Ammon's horn (tissue), 1 donor: ENCODE data around the gene RFX2.
"Not testable (repeated sequence)": the region's sequence is repeated elsewhere in the genome, so short reads cannot be mapped to it uniquely, and the experiment has no call there.

Experiments used
- DNase-seq: peaks from one replicate; pipeline ENCODE4 v3.0.0-alpha.2; 2016; ENCODE audit warnings: low spot score

RFX2 gene

DNA sequence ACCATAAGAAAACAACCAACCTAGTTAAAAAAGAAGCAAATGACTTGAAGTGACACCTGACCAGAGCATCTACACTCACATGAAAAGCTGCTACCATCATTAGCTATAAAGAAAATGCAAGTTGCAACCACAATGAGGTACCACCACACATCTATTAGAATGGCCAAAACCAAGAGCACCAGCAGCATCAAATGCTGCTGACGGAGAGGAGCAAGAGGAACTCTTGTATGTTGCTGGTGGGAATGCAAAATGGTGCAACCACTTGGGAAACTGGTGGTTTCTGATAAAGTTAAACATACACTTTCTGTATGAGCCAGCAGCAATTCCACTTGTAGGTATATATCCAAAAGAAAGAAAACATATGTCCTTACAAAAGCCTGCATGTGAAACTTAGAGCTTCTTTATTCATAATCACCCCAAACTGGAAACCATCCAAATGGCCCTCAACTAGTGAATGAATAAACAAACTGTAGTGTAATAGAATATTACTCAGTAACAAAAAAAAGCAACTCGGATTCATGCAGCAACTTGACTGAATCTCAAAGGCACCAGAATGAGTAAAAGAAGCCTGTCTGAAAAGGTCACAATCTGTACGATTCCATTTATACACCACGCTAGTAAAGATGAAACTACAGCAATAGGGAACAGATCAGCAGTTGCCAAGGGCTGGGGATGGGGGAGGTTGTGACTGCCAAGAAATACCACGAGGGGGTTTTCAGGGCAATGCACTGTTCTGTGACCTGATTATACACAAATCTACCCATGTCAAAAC lies 71.5 kb downstream of the RFX2 start:
- DNase-seq = no peak

GRCh38 chr19:6035026-6035425 lies 75.3 kb downstream of the RFX2 start:
- no peak for DNase-seq

DNA sequence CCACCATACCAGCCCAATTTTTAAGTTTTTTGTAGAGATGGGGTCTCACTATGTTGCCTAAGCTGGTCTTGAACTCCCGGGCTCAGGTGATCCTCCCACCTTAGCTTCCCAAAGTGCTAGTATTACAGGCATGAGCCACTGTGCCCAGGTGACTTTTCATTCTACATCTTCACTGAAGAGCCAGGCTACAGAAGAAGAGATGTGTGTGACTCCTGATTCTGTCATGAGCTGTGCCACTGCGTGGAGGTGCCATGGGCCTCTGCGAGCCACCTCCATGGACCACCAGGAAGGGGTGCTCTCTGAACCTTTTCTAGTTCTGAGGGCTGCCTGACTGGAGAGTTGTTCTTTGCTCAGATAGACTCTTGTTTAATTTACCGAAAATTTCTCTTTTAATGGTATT lies 75.8 kb downstream of the RFX2 start:
- no peak for DNase-seq

- DNase-seq = no peak
These were observed 76.5 kb downstream of the RFX2 start for GRCh38 chr19:6033744-6034264.

DNA sequence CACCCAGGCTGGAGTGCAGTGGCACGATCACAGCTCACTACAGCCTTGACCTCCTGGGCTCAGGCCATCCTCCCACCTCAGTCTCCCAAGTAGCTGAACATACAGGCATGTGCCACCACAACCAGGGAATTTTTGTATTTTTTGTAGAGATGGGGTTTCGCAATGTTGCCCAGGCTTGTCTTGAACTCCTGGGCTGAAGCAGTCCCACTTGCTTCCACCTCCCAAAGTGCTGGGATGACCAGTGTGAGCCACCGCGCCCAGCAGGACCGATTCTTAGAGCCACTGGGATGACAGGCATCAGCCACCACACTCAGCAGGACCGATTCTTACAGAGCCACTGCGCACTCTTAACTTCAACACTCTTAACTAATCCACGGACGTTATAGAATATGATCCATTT lies 77.5 kb downstream of the RFX2 start:
- no peak for DNase-seq

GRCh38 chr19:6032381-6032780 lies 77.9 kb downstream of the RFX2 start:
- DNase-seq = no peak

- DNase-seq = no peak
These were observed 80.1 kb downstream of the RFX2 start for GRCh38 chr19:6030214-6030507.

DNA sequence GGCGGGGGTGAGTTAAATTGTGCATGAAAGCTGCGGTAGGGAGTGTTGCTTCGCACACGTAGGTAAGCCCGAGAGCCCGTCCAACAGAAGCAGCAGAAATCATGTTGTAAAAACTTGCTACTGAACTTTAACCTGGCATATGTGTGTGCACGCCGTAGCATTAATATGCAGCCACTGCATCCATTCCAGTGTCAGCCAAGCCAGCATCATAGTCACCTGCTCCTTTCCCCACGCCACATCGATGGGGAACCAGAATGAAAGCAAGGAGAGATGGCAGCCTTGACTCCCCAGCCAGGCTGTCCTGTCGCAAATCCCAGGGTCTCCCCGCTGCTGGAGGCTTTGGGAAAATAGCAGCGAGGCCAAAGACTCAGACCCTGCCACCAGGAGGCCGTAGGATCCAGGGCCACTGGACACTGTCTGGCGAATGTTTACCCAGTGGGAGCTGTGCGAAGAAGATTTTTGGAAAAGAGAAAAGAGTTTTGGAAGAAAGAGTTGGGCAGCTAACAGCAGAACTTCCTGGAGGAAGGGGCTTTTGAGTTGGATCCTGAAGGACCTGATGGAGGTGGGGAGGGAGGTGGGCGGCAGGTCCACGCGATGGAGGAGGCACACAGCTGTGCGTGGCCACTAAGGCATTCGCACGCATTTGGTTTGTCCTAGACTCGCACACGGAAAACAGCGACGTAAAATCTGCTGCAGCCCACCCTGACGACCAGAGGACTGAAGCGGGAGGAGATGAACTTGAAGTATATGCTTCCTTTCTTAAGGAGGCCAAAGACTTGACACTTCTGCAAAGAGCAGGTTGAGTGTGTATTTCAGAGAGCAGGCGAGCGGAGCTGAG lies 83.7 kb downstream of the RFX2 start:
- DNase-seq = no peak

GRCh38 chr19:6024756-6025155 lies 85.5 kb downstream of the RFX2 start:
- not testable (repeated sequence) for DNase-seq

- no peak for DNase-seq
These were observed 86.4 kb downstream of the RFX2 start for GRCh38 chr19:6023936-6024335.

DNA sequence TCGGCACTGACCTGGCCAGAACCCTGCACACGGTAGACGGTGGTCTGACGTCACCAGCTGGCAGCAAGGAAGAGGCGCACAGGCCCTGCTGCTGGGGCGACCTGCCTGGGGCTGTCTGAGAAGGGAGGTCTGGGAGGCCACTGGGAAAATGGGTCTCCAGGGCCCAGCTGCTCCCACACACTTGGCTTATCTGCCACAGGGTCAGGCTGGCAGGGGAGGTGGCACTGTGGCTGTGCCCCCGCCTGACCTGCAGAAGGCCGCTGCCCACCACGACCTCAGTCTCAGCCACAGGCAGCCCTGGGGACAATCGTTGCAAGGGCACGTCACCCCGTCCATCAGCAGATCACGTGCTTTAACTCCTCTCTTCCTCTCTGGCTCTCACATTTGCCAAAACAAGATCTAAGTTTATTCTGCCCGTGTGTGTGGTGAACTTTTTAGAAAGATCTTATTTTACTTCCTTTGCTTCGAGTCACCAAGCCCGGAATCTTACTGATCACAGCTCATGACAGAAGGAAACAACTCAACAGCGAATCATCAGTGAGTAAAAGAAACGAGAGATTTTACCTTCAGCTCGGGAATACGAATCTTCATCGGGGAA lies 87.1 kb downstream of the RFX2 start:
- DNase-seq = no peak

- no peak for DNase-seq
These were observed 87.7 kb downstream of the RFX2 start for GRCh38 chr19:6022570-6023064.

- peak; percentile 87 for DNase-seq
These were observed 88.3 kb downstream of the RFX2 start for GRCh38 chr19:6021878-6022569.

GRCh38 chr19:6020972-6021805 lies 89.1 kb downstream of the RFX2 start:
- DNase-seq = no peak

GRCh38 chr19:6020166-6020882 lies 90.0 kb downstream of the RFX2 start:
- DNase-seq = no peak

DNA sequence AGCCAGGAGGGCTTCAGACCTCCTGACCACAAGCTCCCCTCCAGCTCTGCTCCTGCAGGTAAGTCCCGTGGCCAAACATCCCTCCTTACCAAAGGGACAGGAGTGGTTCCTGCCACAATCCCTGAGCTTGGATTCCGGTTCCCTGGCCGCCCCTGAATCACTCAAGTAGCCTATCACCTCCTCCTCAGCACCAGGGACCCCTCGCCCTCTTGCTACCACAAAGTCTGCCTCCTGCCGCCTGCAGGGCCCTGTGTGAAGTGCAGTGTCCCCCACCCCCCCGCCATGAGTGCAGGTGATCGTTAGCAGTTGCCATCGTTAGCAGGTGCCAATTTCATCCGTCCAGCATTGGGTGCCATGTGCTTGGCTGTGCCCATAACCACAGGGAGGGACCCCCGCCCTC lies 91.5 kb downstream of the RFX2 start:
- DNase-seq = no peak

DNA sequence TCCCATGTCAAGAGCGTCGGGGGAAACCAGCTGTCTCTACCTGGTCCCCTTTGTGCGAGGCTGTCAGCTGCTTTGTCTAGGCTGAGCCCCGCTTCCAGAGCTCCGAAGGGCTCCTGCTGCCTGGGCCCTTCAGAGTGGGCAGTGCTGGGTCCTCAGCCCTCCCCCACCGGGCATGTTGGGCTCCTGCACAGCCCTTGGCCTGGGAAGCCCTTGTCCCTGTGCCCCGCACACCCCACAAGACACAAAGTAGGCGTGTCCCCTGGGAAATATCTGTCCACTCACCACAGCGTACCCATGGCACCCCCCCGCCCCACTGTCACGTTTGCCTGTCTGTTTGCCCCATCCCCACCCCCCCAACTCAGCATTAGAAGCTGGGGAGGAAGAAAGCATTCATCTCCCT lies 92.7 kb downstream of the RFX2 start:
- DNase-seq = no peak

DNA sequence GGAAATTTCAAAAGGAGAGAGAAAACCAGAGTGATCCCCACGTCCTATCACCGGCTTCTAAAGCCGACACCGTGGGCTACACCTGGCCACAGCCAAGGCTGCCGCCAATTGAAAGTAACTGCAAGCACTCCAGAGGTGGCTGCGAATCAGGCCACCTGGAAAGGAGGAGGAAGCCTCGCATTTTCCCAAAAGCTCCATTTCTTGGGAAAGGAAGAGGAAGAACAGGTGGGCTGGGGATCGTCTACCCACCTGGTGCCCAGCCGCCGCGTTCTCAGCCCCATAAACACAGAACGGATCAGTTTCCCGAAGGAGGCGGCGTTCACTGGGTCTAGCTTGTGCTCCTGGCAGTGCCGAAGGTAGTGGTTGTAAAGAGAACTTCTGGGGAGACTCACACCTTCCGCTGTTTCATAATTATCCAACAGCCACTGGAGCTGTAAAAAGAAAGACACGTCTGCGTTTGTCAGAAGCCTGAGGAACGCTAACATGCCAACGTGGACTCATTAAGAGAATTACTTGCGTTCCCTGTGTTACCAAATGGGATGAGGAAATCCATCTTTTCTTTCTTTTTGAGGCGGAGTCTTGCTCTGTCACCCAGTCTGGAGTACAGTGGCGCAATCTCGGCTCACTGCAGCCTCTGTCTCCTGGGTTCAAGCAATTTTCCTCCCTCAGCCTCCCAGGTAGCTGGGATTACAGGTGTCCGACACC lies 94.3 kb downstream of the RFX2 start:
- DNase-seq = no peak

DNA sequence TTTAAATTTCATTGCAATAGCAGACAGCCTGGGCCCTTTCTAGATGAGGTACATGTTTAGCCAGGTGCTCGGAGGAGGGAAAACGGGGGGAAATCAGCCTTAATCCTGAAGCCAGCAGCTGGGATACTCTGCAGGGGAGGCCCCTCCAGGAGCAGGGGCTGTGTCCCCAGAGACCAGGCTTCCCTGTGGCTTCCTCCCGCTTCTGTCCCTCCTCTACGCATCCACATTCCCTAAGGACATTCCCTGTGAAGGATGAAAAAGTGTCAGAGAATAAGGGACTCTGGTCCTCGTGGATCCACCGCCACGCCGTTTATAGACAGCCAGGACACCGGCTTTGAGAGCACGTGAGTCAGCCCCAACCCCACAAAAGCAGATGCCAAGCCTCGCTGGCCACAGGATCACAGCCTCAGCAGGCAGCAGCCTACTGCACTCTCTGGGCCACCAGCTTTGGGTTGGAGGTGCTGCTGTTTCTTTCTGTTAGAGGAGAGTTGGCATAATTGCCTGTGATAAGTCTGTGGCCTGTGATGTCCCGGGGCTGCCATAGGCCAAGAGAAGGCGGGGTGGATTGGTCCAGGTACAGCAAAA lies 95.7 kb downstream of the RFX2 start:
- no peak for DNase-seq
